GM21717 (cell line): ENCODE measurements around the gene RBM33.

ENCODE experiments used
- ATAC-seq: cut with Tn5 transposase; IDR thresholded peaks from one replicate; pipeline ENCODE4 v1.9.1; 2021; ENCODE audit warnings: mild to moderate bottlenecking, moderate library complexity; ENCODE audit not compliant: unreplicated experiment

The RBM33 gene

DNA sequence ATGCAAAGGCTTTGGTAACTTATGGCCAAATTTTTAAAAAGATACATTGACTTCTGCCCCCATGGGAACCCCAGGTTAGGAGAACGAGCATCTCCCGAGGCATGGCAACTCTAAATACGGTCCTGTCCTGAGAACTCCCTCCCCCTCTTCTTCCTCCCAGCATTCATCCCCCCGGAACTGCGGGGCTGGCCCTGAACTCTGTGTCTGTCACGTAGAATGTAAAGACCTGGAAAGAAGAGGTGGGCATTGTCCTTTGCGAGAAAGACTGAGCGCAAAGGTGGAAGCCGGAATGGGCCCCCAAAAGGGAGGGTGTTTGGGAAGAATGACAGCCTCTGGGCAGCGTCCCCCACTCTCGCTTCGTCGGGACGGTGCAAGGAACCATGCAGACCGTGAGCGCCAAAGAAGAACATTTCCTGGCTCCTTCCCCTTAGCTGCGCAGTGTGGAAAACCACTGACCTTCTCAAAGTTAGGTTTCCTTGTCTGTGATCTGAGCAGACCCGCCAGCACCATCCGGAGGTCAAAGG lies 146.8 kb downstream of the RBM33 start:
- ATAC-seq, result no peak

DNA sequence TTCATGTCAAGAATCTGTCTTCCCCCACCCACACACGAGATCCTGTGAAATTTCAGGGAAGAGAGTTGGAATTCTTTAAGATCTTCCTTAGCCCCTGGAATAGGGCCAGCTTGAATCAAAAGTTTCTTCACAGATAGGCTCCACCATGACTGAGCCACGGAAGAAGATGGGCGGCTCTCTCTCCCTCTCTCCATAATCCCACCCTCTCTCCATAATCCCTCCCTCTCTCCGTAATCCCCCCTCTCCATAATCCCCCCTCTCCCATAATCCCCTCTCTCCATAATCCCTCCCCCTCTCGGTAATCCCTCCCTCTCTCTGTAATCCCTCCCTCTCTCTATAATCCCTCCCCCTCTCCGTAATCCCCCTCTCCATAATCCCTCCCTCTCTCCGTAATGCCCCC lies 147.4 kb downstream of the RBM33 start:
- ATAC-seq, result no peak

DNA sequence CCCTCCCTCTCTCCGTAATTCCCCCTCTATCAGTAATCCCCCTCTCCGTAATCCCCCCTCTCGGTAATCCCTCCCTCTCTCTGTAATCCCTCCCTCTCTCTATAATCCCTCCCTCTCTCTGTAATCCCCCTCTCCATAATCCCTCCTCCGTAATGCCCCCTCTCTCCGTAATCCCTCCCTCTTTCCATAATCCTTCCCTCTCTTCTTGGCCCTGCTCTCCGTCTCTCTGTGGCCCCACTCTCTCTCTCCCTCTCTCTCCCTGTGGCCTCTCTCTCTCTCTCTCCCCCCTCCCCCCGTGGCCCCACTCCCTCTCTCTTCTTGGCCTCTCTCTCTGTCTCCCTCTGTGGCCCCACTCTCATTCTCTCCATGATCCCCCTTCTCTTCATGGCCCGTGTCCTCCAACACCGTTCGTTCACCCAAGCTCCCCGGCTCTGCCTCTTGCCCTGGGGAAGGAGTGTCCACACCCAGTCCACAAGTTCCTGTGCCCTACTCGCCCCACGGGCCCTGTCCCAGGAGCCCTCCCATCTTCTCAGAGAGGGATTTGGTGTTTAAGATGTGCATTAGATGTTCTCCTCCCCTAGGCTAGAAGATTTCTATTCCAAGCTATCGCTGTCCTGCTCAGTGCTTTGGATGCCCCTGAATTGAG lies 148.0 kb downstream of the RBM33 start:
- no peak for ATAC-seq

DNA sequence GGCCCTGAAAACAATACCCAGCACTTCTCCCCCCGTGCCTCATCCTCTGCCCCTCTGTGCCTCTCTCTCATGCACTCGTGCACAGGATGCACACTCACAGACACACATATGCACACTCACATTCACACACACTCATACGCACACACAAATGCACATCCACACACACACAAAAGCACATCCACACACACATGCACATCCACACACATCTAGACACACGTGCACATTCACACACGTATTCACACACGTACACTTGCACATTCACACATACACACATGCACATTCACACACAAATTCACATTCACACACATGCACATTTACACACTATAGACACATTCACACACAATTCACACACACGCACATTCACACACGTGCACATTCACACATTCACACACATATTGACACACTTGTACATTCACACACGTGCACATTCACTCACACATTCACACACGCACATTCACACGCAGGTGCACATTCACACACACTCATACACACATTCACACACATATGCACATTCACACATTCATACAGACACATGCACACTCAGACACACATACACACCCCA lies 148.6 kb downstream of the RBM33 start:
- ATAC-seq, result no peak

DNA sequence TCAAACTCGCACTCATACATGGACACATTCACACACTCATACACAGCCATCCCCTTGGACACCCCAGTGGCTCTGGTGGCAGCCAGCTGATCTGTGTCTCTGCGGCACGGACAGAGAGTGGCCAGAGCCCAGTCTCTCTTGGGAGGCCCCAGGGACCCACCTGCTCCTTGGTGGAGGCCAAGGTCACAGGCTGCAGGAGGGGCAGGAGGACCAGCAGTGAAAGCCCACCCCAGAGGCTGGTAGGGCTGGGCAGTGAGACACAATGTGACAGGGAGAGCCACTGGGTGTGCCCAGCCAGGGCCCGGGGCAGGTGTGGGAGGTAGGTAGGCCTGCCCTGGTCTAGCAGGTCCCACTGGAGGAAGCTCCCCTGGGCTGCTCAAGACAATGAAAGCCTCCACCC lies 149.3 kb downstream of the RBM33 start:
- ATAC-seq, result no peak

DNA sequence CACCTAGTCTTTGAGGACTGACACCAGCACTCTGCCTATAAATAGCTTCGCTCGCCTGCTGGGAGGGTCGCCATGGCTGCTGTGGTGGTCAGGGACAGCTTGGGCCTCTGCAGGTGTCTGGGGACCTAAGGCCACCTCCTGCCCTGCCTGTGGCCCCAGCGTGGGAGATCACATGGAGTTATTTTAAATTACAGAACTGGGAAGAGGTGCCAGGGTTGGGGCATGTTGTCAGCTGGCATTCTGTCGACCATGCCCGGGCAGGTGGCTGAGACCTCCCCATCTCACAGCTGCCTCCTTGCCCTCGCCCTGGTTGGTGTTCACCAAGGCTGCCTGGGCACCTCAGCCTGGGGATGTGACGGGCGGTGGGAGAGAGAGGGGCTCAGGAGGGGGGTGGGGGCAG lies 149.7 kb downstream of the RBM33 start:
- ATAC-seq, result no peak

DNA sequence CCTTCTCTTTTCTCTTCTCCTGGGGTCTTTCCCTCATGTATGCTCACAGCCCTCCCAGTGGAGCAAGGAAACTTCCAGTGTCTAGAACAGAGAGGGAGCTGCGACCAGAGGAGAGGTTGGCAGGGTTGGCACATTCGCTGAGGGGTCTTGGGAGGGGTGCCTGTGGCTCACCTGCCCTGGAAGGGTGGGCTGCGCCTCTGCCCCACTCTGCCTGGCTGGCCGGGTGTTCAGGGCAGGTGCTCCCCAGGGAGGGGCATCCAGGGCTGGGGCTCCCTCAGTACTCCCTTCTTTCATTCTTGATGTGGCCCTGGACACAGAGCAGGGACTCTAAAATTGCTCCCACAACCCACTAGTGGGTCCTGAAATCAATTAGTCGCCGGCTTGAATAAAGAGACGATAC lies 150.9 kb downstream of the RBM33 start:
- ATAC-seq, result no peak

DNA sequence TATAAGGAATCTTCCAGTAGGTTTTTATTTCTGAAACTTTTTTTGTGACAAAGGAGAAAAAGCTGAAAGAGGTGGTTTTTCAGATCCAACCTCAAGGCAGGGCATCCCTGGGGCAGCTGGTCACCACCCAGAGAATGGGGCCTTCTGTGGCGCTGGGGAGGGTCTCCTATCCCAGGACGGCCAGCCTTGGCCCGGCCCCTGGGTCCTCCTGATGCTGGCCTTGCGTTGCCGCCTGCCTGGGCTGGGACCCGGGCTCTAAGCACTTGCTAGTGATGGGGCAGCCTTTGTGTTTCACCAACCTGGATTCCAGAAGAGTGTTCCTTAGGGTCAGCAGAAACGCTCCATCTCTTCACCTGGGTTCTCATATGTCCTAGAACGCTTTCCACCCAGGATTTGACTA lies 151.5 kb downstream of the RBM33 start:
- no peak for ATAC-seq

DNA sequence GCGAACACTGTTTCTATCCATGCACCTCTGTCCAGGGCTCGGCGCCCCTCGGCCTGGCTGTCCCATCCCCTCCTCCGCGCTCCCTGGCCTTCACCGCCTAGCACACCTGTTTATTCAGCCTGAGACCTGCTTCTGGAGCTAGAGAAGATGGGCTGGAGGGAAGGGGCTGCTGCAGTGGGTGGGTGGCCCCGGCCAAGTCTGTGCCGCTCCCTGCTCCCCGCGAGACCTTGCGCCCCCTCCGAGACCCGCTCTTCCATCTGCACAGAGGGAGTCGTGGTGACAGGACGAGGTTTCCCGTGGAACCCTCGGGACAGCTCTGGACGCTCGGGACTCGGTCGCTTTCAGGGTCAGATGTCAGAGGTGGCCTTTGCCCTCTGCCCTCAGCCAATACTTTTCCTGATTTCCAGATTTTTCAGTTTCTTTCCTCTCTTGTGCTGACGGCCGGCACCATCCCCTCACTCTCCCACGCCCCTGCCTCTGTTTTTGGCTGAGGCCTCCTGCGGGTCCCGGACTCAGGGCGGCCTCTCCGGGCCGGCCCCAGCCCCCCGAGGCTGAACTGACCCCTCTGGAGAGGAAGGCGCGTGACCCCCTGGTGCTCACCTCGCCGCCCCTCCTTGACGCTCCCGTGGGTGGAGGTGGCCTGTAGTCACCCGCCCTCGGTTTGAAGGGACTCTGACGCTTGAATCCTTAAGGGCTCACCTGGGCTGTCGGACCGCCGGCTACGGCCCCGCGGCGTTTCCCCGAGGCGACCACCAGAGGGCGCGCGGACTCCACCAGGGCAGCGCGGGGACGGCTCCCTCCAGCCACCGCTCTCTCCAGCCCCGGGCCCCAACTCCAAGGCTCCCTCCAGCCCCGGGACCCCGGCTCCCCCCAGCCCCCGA lies 152.2 kb downstream of the RBM33 start:
- no peak for ATAC-seq

DNA sequence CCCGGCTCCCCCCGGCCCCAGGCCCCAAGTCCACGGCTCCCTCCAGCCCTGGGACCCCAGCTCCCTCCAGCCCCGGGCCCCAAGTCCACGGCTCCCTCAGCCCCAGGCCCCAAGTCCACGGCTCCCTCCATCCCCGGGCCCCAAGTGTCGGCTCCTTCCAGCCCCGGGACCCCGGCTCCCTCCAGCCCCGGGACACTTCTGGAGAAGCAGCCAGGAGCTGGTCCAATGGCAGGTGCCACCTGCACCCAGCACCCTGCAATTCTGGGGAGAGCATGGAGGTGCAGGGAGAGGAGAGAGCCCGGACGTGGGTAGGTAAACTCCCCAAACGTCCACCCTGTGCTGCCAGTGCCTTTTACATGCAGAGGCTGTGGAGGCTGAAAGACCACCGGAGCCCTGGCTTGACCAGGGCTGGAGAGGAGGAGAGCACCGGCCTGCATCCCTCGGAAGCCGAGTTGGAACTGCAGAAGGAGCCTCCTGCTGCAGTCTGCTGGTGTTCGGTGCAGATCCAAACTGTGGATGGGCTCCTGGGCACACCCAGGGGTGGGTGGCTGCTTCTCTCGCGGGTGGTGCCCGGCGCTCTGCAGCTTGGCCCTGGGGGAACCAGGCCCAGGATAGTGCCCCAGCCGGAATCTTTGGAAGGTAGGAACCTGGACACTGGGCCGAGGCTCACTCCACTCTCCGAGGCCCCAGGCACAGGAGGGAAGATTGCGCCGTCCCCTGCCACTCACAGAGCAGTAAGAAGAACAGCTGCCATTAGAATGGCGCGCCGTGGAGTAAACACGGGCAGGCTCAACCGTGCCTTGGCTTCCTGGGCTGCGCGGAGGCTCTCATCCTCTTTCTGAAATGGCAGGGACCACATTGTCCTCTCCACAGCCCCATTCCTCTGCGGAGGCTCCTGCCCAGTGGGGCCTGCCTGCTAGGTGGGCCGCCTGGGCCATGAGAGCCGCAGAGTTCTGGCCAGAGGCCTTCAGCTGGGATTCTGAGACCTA lies 153.1 kb downstream of the RBM33 start:
- ATAC-seq, result no peak

DNA sequence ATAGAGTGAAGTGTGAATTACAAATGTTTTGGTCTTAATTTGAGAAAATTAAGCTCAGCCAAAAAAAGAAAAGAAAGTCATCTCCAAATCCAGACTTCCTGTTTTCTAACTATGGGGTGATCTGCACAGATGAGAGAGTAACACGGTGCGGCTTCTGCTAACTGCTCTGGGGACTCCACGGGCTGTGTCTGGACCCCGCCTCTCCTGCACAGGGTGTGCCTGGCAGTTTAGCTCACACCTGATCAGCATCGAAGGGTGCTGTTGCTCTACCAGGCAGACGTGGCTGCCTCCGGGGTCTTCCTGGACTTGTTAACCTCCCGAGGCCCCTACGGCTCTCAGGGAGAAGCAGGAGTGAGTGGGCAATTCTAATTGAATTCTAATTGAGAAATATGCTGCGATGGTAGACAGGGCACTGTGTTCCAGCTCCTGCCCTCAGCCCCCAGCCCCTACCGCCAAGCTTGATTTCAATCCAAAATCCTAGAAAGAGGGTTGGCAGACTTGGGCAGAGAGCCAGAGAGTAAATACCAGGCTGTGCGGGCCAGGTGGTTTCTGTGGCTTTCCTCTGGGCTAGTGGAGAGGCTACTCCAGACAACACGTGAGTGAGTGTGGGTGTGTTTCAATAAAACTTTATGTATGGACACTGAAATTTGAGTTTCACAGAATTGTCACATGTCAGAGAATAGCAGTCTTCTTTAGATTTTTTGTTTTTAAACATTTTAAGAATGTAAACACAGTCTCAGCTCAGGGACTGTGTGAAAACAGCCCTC lies 154.4 kb downstream of the RBM33 start:
- ATAC-seq, result no peak

DNA sequence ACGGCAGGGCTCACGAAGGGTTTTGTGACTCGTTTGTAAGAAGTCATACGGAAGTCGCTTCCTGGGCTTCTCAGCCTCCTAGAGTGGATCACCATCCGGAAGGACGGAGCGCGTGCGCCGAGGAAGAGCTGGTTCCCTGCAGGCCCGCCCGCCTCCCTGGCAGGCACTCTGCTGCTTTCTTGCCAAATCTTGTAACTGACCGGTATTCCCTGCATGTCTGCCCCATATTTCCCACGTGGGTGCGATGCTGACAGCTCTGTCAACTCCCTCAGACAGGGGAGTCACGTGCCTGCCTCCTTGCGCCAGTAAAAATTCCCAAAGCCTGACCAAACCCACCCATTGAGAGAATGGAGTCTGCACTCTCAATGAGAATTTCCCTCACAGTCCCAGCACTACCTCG lies 155.1 kb downstream of the RBM33 start:
- ATAC-seq, result no peak

DNA sequence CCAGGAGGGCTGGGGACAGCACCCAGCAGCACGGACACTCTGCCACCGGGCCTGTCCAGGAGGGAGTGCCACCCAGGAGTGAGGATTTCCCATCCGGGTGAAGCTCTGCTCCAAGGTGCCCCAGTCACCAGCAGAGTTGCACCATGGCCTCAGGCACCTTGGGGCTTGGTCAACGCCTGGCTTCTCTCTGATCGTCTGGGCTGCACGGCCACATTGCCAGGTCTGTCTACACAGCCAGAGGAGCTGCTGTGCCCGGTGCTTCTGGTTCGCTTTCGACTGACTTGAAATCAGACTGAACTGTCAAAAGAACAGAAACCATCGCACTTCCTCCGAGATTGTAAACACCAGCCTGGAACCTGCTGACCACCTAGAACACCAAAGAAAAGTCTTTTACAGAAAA lies 155.8 kb downstream of the RBM33 start:
- ATAC-seq, result no peak

DNA sequence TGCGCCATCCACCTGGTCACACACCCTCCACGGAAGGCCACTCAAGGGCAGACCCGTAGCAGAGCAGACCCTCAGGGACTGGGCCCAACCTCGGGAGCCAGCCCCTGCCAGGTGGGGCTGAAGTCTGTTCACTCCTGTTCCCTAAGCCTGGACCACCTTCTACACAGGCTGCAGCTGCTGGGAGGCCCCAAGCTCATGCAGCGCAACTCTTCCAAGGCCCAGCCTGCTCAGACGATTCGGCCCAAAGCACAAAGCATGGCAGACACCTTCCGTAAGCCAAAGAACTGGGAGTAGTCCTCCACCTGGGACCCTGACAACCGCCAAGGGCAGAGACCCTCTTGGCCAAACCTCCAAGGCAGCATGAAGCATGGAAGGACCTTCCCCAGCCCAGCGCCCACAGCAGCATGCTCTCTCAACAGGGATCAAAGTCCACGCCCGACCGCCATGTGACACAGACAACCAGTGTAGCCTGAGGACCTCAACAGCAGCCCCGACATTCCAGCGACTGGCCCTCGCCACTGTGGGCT lies 156.3 kb downstream of the RBM33 start:
- no peak for ATAC-seq

DNA sequence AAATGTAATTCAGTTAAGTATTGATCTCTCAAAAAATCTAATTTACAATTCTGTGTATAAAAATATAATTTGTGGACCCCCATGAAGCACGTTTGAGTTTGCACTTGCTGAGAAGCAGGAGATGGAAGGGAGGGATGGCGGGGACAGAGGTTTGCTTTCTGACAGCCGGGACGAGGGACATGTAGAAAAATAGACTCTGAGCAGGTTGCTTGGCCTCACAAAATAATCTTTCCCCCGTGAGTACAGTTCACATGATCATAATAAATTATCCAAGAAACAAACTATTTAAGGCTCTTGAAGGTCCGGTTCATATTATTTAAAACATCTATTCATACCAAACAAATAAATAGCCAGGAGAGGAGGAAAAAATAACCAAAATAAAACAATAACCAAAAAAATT lies 157.8 kb downstream of the RBM33 start:
- ATAC-seq, result no peak

DNA sequence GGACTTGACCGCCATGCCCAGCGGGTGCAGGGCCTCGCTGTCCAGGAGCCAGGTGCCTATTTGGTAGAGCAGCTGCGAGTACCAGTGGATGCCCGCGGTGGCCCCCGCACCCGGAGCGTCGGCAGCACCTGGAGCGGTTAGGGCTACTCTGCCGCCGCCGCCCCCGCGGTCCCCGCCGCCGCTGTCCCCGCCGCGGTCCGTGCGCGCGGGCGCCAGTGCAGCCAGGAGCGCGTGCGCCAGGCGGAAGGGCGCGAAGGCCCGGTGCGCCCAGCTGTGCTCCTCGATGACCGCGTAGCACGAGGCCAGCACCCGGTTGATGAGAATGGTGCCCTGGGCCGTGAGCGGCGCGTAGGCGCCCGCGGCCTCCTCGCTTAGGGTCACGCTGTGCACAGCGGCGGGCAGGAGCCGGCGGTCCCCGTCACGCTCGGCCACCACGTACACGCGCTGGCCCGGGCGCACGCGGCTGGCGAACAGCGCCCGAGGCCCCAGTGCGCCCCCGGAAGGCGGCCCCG lies 158.5 kb downstream of the RBM33 start:
- no peak for ATAC-seq

DNA sequence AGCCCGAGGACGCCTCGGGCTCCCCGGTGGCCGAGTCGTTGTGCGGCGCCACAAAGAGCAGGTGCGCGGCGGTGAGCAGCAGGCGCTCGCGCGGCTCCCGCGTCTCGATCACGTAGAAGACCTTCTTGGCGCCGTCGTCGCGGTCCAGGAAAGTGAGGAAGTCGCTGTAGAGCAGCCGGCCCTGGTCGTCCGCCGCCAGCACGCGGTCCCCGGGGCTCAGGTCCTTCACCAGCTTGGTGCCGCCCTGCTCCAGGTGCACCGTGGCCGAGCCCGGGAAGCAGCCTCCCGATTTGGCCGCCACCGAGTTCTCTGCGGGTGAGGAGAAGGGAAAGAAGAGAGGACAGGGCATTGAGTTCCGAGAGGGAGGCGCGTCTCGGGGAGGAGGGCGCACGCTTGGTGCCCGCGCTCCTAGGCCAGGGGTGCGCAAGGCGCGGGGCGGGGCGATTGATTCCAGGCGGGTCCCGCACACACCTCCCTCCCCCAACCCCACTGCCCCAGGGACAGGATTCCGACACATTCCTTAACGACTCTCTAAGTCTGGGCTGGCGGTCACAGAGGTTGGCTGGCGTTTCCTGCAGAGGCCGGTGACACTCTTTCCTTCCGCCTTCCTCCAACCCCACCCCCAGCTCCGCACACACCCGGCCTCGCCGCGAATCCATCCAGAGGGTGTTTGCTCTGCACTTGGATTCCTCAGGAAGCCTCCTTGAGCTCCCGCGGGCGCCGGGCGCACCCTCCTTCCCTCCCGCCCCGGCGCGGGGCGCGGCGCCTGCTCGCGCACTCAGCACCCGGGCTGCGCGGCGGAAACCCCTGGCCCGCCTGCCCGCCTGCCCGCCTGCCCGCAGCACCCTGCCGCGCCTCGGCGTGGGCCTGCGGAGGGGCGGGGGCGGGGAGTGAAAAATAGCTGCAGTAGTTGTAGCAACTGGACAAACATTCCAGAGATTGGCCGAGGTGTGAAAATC lies 159.2 kb downstream of the RBM33 start:
- no peak for ATAC-seq

DNA sequence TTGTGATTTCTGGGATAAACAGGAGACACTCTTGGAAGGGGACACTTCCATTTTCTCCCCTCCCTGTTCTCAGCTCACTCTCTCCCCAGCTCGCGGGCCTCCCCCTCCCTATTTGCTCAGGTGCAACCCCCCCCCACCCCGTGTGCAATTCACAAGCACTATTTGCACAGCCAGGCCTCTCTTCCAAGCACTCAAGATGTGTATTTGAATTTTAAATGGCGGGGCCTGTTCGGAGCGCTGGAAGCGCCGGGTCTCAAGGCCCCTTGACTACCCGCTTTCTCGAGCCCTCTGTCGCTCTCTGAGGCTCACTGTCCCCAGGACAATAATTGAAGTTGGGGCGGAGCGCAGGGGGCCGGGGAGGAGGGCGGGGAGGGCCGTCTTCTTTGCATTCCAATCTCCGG lies 160.0 kb downstream of the RBM33 start:
- ATAC-seq, result no peak
